HG03439 (cell line): ENCODE data around the gene AMT.

ENCODE experiments used
- ATAC-seq: cut with Tn5 transposase; IDR thresholded peaks from one replicate; pipeline ENCODE4 v1.9.1; 2021; ENCODE audit warnings: mild to moderate bottlenecking, moderate library complexity; ENCODE audit not compliant: unreplicated experiment

Gene AMT

DNA sequence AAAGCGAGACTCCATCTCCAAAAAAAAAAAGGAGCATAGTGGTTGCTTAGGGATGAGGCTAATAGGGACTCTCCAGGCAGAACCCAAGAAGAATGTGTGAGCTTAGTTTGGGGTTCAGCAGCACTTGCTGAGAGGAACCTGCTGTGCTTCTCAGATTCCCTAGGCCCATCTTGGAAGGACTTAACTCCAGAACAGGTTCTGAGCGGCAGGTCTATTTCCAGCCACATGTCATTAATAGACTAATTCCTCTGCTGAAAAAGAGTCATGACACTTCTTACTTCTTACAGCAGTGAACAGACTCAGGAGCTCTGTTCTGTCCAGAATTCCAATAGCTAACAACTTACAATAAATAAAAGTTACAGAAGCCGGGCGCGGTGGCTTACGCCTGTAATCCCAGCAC, 33.0 kb downstream of the AMT start:
- no peak for ATAC-seq

DNA sequence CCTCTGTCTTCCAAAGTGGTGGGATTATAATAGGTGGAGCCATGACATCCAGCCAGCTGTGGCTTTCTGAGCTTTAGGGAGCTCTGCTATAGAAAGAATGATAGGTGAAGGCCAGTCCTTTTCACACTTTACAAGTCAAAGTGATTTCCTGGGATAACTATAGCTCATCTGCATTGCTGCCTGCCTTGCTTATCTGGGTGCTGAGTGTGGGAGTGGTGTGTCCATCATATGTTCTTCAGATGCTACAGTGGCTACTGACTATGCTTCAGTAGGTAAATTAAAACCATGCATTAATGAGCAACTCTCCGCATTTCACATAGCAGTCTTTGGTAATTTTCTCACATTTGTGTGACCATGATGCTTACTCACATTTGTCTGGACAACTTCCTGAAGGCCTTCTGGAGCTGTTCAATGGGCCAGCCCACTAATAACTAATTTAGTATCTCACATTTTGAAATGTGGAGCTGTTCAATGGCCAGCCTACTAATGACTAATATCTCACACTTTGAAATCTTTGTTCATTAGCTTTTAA, 33.9 kb downstream of the AMT start:
- no peak for ATAC-seq

- ATAC-seq = no peak
These were observed 34.6 kb downstream of the AMT start for GRCh38 chr3:49387721-49388120.

- ATAC-seq = no peak
These were observed 36.1 kb downstream of the AMT start for GRCh38 chr3:49386056-49386756.

- no peak for ATAC-seq
These were observed 36.7 kb downstream of the AMT start for GRCh38 chr3:49385617-49386016.

DNA sequence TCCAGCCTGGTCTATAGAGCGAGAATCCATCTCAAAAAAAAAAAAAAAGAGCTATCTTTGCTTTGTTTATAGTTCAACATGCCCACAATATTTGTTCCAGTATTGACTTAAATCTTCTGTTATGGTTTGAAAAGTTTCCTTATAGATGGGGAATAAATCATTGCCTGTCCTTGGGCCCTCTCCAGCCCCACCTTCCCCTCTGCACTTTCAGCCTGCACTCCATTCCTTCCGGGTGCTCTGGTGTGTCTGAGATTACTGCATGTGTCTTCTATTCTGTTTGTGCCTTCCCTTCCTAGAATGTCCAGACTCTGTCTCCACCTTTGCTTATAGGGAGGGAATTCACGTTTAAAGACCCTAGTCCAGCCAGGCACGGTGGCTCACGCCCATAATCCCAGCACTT, 38.9 kb downstream of the AMT start:
- no peak for ATAC-seq

GRCh38 chr3:49378249-49378895, 43.9 kb downstream of the AMT start:
- ATAC-seq = no peak

DNA sequence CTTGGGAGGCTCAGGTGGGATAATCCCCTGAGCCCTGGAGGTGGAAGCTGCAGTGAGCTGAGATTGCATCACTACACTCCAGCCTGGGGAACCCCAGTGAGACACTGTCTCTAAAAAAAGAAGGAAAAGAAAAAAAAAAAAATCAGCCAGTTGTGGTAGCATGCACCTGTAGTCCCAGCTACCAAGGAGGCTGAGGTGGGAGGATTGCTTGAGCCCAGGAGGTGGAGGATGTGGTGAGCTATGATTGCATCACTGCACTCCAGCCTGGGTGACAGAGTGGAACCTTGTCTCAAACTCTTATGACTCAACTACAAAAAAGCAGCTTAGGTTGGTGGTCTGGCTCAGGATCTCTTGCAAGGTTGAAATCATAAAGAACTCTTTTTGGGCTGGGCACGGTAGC, 44.8 kb downstream of the AMT start:
- no peak for ATAC-seq

DNA sequence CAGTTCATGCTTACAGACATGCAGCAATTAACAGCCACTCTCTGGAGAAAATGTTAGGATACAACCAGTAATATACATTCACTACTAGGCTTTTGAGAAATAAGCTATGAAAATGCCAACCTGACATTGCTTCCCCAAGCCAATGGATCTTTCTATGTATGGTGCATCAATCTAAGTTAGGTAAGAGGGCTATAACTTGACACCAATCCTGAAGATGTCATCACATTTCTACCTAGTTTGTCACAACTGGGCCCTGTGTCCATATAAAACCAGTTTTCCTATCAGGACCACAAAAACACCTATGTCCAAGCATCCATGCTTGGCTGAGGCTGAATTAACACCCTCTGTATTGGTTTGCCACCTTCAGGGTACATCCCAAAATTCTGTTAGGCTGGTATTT, 50.3 kb downstream of the AMT start:
- ATAC-seq = no peak

- no peak for ATAC-seq
These were observed 51.5 kb downstream of the AMT start for GRCh38 chr3:49370585-49371290.
